HG02981 (cell line): ENCODE results near the gene C16orf86.

Source experiments
- ATAC-seq: cut with Tn5 transposase; IDR thresholded peaks from one replicate; pipeline ENCODE4 v1.9.1; 2021; ENCODE audit warnings: mild to moderate bottlenecking, moderate library complexity; ENCODE audit not compliant: unreplicated experiment

Gene C16orf86

GRCh38 chr16:67665598-67665997, 1.0 kb upstream of the C16orf86 start:
- no peak for ATAC-seq

DNA sequence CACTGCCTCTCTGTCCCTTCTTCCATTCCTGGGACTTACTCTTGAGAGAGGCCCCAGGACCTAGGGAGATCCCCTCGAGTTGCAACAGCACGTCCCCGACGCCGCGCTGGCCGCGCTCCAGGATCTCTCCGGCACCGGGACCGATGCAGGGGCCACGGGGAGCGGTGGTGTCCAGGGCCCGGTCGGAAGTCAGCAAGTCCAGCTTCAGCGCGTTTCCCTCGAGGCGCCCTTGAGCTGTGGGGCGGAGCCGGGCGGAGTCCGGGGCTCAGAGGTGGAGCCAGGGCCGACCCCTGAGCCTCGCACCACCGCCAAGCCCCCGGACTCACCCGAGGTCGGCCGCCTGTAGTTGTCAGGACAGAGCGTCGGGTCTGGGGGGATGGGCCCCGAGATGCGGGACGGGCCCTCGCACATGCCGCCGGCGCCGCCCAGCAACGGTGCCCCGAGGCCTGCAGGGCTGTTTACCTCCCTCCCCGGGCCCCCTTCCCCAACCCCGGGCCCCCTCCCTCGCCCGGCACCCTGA, 522 bp upstream of the C16orf86 start:
- no peak for ATAC-seq

DNA sequence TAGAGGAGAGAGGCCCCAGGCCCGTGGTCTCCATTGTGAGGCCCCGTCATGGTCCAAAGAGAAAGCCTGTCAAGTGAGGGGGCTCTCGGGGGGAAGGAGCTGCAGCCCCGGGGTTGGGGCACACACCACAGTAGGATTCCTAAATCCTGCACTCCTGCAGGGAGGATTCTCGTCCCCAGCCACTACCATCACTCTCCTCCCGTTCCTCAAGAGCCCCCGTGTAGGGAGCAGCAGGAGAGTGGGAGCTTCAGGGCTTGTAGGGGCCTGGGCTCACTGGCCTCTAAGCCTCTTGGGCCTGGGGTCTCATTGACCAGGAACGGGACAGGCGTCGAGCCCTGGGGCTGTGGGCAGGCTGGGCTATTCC, 821 bp downstream of the C16orf86 start:
- no peak for ATAC-seq

GRCh38 chr16:67667817-67668494, 1.3 kb downstream of the C16orf86 start:
- ATAC-seq, result peak; percentile 65

DNA sequence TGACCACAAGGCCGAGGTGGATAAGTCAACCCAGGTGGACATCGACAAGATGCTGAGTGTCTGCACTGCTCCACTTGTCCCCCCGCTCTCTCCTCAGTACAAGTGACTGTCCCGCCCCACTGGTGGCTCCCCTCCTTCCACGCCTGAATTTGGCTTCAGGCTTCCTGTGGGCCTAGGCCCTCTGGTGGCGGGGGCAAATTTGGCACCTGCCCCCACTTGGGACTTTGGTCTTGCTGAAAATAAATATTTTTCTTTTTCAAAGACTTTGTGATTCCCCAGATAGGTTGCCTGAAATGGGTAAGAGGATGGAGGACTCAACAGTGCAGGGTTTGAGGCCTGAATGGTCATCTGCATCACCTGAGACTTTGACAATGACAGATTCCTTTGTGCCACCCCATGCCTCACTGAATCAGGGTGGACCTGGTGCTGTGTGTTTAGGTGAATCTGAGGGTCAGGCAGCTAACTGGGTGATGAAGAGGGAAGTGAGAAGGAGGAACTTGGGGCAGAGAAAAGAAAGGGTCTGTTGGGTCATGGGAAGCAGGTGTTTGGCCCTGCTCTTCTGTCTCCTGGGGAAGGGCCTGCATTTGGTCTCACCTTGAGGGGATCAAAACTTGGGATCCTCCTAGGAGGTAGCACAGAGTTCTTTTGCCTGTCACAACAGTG, 2.0 kb downstream of the C16orf86 start:
- no peak for ATAC-seq

GRCh38 chr16:67669499-67670101, 3.0 kb downstream of the C16orf86 start:
- ATAC-seq, result no peak

- ATAC-seq, result no peak
Measured at GRCh38 chr16:67672306-67672705, 5.7 kb downstream of the C16orf86 start.

- no peak for ATAC-seq
Measured at GRCh38 chr16:67672739-67673662, 6.4 kb downstream of the C16orf86 start.

DNA sequence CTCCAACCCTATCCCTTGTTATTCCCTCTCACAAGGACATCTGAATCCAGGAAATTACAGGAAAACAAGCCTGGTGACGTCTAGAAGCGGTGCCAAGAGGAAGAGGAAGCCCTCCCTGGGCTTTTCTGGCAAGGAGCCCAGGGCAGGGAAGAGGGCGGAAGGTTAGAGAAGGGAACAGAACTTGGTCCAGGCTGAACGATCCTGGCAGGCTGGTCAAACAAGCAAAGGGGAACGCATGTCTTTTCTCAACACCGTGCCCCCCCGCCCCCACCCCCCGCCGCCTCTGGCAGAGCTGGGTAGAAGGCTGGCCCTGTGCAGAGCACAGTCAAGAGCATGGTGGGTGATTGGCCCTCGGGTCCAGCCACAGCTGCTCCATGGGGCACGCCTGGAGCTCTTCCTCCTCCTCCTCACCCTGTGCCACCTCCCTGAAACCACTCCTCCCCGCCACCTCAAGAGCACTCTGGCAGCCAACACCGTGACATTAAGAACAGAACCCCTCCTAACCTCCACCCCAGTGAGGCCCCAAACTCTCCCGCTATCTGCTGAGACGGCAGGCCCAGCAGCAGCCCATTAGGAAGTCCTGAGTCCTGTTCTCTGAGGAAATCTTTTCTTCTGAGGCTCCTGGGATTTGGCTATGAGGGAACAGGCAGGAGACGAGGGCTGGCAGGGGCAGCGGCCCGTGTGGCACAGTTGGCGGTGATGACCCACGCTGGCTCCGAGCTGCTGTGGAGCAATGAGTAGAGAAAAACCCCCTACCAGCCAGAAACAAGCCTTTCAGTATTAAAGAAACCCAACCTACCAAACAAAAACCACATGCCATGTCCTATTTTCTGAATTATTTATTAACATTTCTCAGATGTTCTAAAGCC, 7.3 kb downstream of the C16orf86 start:
- ATAC-seq, result no peak

DNA sequence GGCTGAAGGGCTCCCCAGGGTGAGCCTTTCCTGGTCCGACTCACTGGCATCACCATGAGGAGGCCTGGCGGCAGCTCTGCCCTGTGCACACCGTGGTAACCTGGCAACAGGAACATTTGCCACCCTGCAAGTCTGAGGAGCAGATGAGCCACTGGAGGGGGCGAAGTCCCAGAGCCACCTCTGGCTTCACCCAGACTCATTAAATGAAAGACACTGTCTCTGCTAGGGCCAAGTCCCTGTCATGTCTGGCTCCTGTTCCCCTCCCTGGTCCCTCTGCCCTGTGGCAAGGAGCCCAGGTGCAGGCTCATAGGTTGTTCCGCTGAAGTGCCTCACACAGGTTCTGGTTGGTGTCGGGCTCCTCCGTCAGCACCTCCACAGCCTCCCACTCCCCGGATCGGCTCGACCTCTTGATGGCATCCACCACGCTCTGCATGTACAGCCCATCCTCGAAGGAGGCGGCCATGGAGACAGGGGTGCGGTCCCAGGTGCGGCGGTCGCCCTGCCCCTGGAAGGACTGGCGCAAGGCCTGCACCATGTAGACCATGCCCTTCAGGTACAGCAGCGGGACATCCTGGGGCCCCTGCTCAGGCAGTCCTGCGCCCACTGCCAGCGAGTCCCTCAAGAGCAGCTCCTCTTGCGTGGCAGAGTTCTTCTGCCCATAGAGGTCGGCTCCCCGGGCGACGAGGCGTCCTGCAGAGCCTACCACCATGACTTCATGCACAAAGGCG, 8.4 kb downstream of the C16orf86 start:
- ATAC-seq, result no peak

DNA sequence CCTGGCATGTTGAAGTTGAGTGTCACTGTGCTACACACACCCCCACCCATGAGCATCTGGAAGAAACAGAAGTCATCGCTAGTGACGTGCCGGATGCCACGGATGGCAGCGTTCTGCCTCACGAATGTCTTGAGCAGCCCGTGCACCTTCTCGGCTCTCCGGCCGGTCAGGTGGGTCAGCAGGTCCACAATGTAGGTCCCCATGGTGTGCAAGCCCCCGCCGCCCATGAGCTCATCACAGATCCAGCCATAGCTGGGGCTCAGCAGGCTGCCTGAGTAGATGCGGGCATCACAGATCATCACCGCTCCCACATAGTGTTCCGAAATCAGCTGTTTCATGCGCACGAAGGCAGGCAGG, 8.9 kb downstream of the C16orf86 start:
- no peak for ATAC-seq

GRCh38 chr16:67675999-67676398, 9.4 kb downstream of the C16orf86 start:
- no peak for ATAC-seq

DNA sequence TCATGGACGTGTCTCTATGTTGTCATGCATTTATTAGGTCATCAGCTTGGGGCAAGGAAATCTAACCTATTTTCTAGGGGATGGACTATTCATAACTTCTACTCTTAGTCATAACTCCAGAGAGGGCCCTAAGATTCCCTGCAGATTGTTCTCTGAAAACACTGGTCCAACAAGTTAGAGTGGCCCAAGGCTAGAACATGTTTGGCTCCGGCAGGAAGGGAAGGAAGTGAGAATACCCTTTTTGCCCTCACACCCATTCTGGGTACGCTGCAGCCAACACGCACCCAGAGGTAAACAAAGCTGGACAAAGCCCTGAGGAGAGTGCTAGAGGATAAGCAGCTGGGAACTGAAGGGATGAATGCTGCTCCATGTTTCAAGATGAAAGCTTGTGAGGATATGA, 9.9 kb downstream of the C16orf86 start:
- ATAC-seq, result no peak

DNA sequence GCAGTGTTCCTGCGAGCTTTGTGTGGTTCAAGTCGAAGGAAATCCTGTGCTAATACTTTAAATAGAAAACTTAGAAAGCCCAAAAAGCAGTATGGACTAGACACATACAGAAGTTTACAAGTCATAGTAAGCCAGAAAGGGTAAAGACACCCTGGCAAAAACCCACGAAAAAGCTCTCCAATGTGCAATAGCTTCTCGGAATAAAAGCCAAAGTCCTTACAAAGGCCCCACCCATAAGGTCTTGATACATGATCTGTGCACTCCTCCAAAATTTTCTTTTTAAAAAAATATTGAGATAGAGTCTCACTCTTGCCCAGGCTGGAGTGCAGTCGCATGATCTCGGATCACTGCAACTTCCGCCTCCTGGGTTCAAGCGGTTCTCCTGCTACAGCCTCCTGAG, 10.3 kb downstream of the C16orf86 start:
- no peak for ATAC-seq

GRCh38 chr16:67677712-67678111, 11.1 kb downstream of the C16orf86 start:
- no peak for ATAC-seq

DNA sequence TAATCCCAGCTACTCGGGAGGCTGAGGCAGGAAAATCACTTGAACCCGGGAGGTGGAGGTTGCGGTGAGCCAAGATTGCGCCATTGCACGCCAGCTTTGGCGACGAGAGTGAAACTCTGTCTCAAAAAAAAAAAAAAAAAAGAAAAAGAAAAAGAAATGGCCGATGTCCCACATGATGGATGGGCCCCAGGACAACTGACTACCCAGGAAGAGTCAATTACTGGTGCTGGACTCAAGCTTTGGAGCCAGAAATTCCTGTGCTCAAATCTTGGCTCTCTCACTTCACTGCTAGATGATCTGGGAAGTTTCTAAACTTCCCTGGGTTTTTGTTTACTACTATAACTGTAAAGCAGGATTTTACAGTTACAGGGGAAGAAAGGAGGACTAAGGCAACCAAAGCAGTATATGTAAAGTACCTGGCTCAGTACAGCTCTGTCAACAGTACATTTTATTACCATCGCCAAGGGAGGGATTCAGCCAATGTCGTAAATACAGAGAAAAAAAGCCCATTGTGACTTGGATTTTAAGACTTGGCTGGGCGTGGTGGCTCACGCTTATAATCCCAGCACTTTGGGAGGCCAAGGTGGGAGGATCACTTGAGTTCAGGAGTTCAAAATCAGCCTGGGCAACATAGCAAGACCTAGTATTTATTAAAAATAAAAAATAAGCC, 11.9 kb downstream of the C16orf86 start:
- ATAC-seq, result no peak

GRCh38 chr16:67679935-67680897, 13.6 kb downstream of the C16orf86 start:
- ATAC-seq, result no peak

DNA sequence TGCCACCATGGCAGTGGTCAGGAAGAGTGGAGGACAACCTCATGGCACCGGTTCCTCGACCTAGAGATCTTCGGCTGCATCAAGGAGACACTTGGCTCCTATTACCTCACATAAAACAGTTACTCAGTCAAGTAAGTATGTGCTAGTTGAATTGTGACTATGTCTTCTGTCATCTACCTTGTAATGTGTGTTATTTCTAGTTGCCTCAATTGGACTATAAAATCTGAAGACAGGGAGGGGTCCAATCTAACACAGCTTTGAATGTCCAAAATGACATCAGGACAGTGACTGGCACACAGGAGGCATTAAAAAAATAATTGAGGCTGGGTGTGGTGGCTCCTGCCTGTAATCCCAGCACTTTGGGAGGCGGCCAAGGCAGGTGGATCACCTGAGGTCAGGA, 17.2 kb downstream of the C16orf86 start:
- no peak for ATAC-seq
